HepG2 (cell line): ENCODE data around the gene SEM1.

Experiments used
- ETS1 ChIP-seq: sonication (generic); formaldehyde crosslinking; IDR thresholded peaks from 2 replicates; pipeline ENCODE4 v1.4.0; 2020; ENCODE audit warnings: missing genetic modification reagents
- POLR2A ChIP-seq, 2 experiments: IDR thresholded peaks; 2 replicates each; pipeline ENCODE4 v1.6.1; 2011; ENCODE audit warnings: low read depth in 2 of 2, low read length in 2 of 2, mild to moderate bottlenecking in 1 of 2, moderate library complexity in 1 of 2; ENCODE audit not compliant: insufficient read depth in 1 of 2
- RAD21 ChIP-seq: fragments of 450-650 bp; formaldehyde crosslinking; IDR thresholded peaks from 2 replicates; pipeline ENCODE4 v1.5.0; 2020; ENCODE audit warnings: mild to moderate bottlenecking
- SP2 ChIP-seq: sonication (generic); formaldehyde crosslinking; IDR thresholded peaks from 2 replicates; pipeline ENCODE4 v1.5.1; 2020; ENCODE audit warnings: mild to moderate bottlenecking, missing genetic modification reagents
- ZNF512 ChIP-seq: sonication (generic); formaldehyde crosslinking; IDR thresholded peaks from 2 replicates; pipeline ENCODE4 v1.4.0; 2020; ENCODE audit warnings: mild to moderate bottlenecking, missing genetic modification reagents
- TF ChIP-seq, protein P1 (sequence below): sonication (generic); formaldehyde crosslinking; IDR thresholded peaks from 2 replicates; pipeline ENCODE4 v1.4.0; 2020; ENCODE audit warnings: missing genetic modification reagents

DNA sequence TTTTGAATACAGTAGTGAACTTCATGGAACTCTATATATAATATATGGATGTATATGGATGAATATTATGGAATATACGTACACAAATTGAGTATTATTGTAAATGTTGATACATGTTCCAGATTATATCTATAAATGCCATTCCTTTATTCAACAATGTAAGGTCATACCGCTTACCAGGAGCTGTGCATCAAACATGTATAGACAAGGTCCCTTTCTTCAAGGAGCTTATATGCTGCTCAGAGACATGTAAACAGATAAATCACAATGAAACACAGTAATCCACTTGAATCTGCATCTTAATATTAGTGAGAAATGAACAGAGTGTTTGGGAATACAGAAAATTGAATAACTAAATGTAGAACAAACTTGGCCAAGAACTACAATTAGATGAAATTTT lies 898 bp upstream of the SEM1 start:
- no peak for TF ChIP-seq SP2 (CRISPR knock-in tag)
- TF ChIP-seq POLR2A (IDR thresholded peaks at IDR 0.05; ENCODE audit: insufficient read depth in 1 of 2, low read depth in 2 of 2, low read length in 2 of 2): no peak
- TF ChIP-seq ETS1: no peak
- no peak for TF ChIP-seq ZNF512
- TF ChIP-seq RAD21 (CRISPR knock-in tag): no peak
- TF ChIP-seq, protein P1, sequence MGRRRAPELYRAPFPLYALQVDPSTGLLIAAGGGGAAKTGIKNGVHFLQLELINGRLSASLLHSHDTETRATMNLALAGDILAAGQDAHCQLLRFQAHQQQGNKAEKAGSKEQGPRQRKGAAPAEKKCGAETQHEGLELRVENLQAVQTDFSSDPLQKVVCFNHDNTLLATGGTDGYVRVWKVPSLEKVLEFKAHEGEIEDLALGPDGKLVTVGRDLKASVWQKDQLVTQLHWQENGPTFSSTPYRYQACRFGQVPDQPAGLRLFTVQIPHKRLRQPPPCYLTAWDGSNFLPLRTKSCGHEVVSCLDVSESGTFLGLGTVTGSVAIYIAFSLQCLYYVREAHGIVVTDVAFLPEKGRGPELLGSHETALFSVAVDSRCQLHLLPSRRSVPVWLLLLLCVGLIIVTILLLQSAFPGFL (CRISPR knock-in tag): no peak
